Fibroblast of mammary gland (primary cell): ENCODE results near the gene IGSF11.
A peak's percentile ranks its signal among the peaks of the same experiment; 100 is the strongest.
"Not testable (repeated sequence)": the region's sequence is repeated elsewhere in the genome, so short reads cannot be mapped to it uniquely, and the experiment has no call there.

ENCODE experiments used
- DNase-seq: peaks from one replicate; pipeline ENCODE4 v3.0.0-alpha.2; 2010; ENCODE audit warnings: low read depth
- H3K4me3 ChIP-seq: 2 replicates; pipeline ENCODE4 v1.5.1; 2011; ENCODE audit warnings: low read depth, mild to moderate bottlenecking, low read length, moderate library complexity; ENCODE audit not compliant: control insufficient read depth
- TF ChIP-seq, protein P1 (sequence below): conservative IDR thresholded peaks from 2 replicates; pipeline ENCODE4 v1.5.1; 2011; ENCODE audit warnings: low read depth, low read length, inconsistent platforms; ENCODE audit not compliant: control insufficient read depth, insufficient read depth

IGSF11 gene, protein sequence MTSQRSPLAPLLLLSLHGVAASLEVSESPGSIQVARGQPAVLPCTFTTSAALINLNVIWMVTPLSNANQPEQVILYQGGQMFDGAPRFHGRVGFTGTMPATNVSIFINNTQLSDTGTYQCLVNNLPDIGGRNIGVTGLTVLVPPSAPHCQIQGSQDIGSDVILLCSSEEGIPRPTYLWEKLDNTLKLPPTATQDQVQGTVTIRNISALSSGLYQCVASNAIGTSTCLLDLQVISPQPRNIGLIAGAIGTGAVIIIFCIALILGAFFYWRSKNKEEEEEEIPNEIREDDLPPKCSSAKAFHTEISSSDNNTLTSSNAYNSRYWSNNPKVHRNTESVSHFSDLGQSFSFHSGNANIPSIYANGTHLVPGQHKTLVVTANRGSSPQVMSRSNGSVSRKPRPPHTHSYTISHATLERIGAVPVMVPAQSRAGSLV

DNA sequence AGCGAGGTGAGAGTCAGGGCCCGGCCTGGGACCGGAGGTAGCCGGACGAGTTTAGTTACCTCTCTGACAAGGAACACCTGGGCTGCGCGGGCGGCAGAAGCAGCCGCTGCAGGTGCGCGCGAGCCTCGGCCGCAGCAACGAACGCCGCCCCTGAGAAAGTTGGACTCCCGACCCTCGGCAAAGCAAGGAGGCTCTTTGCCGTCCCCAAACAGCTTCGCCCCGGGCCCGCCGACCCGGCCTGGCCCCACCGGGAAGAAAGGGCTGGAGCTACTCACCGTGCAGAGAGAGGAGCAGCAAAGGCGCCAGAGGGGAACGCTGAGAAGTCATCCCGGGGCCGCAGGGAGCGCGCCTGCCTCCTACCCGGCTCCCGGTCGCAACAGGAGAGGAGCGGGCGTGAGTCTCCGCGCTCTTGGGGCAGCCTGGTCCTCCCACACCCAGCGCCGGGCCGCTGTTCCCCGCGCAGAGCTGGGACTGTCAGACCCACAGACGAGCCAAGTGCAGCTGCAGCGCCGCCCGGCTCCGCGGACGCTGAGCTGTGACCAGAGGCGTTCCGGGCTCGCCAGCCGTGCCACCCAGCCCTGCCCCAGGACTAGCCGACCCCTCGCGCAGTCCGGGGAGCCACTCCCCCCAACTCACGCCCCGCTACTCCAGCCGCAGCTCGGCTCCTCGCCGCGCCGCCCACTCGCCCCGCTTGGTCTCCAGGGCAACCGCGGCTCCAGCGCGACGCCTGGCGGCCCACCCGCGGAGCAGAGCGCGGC, at the start of gene IGSF11:
Gene IGSF11, minus strand, starts transcription at position 591 of the 758 bp plus-strand sequence. Its CDS starts 264 bp downstream, at position 327.
- TF ChIP-seq, protein P1, sequence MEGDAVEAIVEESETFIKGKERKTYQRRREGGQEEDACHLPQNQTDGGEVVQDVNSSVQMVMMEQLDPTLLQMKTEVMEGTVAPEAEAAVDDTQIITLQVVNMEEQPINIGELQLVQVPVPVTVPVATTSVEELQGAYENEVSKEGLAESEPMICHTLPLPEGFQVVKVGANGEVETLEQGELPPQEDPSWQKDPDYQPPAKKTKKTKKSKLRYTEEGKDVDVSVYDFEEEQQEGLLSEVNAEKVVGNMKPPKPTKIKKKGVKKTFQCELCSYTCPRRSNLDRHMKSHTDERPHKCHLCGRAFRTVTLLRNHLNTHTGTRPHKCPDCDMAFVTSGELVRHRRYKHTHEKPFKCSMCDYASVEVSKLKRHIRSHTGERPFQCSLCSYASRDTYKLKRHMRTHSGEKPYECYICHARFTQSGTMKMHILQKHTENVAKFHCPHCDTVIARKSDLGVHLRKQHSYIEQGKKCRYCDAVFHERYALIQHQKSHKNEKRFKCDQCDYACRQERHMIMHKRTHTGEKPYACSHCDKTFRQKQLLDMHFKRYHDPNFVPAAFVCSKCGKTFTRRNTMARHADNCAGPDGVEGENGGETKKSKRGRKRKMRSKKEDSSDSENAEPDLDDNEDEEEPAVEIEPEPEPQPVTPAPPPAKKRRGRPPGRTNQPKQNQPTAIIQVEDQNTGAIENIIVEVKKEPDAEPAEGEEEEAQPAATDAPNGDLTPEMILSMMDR, result no peak
- H3K4me3 ChIP-seq, result peak within 1 kb of the TSS; percentile 30
- peak; percentile 24 for DNase-seq

DNA sequence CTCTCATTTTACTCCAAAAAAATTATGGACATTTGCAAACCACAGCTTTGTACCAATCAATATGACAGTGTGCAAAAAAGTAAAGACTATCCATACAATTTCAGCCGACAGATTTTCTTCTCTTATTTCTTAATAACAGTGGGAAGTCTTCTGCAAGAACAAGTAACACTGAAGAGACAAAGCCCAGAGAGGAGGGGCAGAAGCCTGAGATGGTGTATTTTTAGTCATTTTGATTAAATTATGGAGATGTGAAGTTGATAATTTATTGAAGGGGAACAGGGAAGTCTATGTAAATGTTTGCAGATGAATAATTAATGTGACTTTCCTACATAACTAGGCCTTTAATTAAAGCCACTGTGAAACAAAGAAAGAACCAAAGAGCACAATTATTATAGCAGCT, 45.7 kb upstream of the IGSF11 start:
- no peak overlapping the region for H3K4me3 ChIP-seq
- DNase-seq, result no peak
- TF ChIP-seq, protein P1, result no peak

DNA sequence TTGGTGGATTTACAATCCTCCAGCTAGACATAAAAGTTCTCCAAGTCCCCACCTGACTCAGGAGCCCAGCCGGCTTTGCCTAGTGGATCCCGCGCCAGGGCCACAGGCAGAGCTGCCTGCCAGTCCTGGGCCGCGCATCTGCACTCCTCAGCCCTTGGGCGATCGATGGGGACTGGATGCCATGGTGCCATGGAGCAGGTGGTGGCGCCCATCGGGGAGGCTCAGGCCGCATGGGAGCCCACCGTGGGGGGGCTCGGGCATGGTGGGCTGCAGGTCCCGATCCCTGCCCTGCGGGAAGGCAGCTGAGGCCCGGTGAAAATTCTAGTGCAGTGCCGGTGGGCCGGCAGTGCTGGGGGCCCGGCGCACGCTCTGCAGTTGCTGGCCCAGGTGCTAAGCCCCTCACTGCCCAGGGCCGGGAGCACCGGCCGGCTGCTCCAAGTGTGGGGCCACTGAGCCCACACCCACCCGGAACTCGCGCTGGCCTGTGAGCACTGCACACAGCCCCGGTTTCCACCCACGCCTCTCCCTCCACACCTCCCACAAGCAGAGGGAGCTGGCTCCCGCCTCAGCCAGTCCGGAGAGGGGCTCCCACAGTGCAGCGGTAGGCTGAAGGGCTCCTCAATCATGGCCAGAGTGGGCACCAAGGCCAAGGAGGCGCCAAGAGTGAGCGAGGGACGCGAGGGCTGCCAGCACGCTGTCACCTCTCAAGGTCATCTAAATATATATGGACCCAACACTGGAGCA, 38.8 kb upstream of the IGSF11 start:
- no peak overlapping the region for H3K4me3 ChIP-seq
- DNase-seq, result no peak

DNA sequence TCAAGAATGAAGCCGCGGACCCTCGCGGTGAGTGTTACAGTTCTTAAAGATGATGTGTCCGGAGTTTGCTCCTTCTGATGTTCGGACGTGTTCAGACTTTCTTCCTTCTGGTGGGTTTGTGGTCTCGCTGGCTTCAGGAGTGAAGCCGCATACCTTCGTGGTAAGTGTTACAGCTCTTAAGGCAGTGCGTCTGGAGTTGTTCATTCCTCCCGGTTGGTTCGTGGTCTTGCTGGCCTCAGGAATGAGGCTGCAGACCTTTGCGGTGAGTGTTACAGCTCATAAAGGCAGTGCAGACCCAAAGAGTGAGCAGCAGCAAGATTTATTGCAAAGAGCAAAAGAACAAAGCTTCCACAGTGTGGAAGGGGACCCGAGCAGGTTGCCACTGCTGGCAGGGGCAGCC, 37.8 kb upstream of the IGSF11 start:
- not testable (repeated sequence) for DNase-seq, H3K4me3 ChIP-seq

More for the DNA sequence above, 38.8 kb upstream of the IGSF11 start:
- TF ChIP-seq, protein P1, result no peak

DNA sequence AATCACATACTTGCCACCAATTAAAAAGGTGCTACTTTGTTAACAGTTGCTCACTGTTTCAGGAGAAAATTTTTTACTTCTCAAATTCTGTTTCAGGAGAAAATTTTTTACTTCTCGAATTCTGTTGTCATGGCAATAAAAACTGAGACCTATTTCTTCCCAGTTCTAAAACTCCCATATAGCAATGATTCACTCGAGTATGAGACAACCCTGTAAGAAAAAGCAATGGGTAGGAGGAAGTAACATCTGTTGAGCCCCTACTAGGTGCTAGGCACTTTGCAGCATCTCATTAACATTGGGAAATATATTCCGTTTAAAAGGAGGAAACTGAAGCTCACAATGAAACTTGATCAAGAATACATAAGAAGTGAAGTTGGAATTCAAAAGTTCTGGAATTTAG, 35.1 kb upstream of the IGSF11 start:
- TF ChIP-seq, protein P1, result no peak
- no peak for DNase-seq
- no peak overlapping the region for H3K4me3 ChIP-seq

DNA sequence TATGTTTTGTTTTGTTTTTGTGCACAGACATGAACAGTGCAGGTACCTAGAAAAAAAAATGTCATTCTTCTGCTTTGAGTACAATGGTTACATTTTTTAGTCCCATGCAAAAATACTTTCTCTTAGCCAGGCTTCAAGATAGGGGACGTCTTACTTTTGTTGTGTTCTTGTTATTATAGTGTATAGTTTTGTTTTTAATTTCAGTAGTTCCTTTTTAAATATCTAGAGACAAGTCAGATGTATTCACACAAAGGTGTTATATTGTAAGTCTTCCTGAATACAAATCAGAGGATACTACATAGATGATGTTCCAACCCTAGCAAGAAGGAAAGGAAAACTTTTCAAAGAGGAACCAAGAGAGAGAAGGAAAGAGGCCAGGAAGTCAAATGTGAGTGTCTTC, 28.8 kb upstream of the IGSF11 start:
- no peak for DNase-seq
- no peak overlapping the region for H3K4me3 ChIP-seq
- TF ChIP-seq, protein P1, result no peak
